ENCODE data around the gene PLAAT4.
A peak's percentile ranks its signal among the peaks of the same experiment; 100 is the strongest.

PLAAT4 gene, protein sequence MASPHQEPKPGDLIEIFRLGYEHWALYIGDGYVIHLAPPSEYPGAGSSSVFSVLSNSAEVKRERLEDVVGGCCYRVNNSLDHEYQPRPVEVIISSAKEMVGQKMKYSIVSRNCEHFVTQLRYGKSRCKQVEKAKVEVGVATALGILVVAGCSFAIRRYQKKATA

DNA sequence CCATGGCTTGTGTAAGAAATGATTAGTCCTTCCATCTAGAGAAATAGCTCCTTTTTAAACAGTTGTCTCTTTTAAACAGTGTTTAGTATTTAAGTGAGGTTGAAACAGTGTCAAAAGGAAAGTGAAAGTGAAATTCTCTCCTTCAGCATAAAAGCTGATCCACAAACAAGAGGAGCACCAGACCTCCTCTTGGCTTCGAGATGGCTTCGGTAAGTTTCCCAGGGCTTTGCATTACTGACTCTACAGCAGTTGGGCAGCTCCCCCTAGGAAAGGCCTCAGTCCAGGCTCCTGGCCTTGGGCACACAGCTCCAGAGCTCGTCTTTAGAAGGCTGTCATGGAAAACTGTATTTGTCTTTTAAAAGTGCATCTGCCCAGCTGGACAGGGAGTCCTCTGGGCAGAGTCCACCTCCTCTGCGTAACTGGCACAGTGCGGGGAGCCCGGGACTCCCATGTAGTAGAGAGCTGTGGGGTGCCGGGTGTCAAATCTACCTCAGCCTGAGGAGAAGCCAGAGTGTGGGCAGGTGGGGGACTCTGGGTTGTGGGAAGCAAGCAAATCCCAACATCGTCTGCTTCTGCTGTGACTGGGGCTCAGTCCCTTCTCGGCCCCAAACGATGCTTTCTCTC, at the start of gene PLAAT4:
TSS of gene PLAAT4 (plus strand) at position 140 of the 624 bp plus-strand sequence. CDS start at position 201, 61 bp downstream.
- Histone ChIP-seq H3K27me3 (ENCODE audit: insufficient read depth, low read depth, severe bottlenecking) (no peaks in the 10 kb centered on the region), H3K4me3 (ENCODE audit: low read depth, low read length) (no peak within 1 kb of the TSS), H3K36me3 (no peaks in the 10 kb centered on the region), H3K9me3 (ENCODE audit: severe bottlenecking) (no peaks in the 10 kb centered on the region), H3K27ac (no peak within 1 kb of the TSS)
- no peak for DNase-seq
- TF ChIP-seq, protein P1, sequence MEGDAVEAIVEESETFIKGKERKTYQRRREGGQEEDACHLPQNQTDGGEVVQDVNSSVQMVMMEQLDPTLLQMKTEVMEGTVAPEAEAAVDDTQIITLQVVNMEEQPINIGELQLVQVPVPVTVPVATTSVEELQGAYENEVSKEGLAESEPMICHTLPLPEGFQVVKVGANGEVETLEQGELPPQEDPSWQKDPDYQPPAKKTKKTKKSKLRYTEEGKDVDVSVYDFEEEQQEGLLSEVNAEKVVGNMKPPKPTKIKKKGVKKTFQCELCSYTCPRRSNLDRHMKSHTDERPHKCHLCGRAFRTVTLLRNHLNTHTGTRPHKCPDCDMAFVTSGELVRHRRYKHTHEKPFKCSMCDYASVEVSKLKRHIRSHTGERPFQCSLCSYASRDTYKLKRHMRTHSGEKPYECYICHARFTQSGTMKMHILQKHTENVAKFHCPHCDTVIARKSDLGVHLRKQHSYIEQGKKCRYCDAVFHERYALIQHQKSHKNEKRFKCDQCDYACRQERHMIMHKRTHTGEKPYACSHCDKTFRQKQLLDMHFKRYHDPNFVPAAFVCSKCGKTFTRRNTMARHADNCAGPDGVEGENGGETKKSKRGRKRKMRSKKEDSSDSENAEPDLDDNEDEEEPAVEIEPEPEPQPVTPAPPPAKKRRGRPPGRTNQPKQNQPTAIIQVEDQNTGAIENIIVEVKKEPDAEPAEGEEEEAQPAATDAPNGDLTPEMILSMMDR (IDR thresholded peaks at IDR 0.05; ENCODE audit: low read depth, low read length): no peak

DNA sequence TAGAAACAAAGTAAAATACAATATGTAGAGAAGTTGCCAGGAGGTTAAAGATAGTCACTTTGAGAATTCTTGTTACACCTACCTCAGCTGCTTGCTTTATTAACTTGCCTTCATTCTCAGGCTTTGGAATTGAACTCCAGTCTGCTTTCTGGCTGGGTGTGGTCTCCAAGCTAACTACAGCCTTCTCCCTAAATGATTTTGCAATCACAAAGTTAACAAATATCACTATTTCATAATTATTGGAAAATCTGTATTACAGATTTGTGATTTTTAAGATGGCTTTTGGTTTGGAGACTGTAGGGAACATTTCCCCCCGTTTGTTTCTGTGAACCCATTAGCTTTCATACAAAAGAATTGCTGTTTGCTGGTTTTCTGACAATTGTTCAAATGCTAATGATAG, 47.8 kb upstream of the PLAAT4 start:
- Histone ChIP-seq H3K36me3 (no peaks in the 10 kb centered on the region), H3K27me3 (ENCODE audit: insufficient read depth, low read depth, severe bottlenecking) (peaks cover 51% of the 10 kb centered on the region), H3K4me3 (ENCODE audit: low read depth, low read length) (no peak overlapping the region), H3K9me3 (ENCODE audit: severe bottlenecking) (peaks cover 13% of the 10 kb centered on the region), H3K27ac (no peak overlapping the region)
- DNase-seq: no peak
- TF ChIP-seq, protein P1 (IDR thresholded peaks at IDR 0.05; ENCODE audit: low read depth, low read length): no peak

DNA sequence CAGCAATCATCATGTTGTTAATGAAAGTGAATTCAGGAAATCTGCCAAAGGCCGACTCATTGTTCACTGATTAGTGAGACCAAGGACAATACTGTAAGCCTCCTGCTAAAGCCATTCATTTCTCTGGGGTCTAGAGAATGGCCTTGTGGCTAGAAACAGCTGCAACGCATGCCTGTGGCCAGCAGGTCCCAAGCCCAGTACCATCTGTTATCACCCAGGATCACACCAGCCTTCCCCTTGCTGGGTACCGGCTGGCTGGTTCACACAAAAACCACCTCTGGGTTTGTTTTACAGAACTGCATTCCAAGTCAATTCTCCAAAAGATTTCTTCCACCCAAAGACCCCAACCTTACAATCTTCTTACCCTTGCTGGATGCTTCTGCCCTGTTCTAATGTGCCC, 46.7 kb upstream of the PLAAT4 start:
- no peak for DNase-seq
- Histone ChIP-seq H3K4me3 (ENCODE audit: low read depth, low read length) (no peak overlapping the region), H3K36me3 (no peaks in the 10 kb centered on the region), H3K9me3 (ENCODE audit: severe bottlenecking) (peaks cover 13% of the 10 kb centered on the region), H3K27ac (no peak overlapping the region), H3K27me3 (ENCODE audit: insufficient read depth, low read depth, severe bottlenecking) (peaks cover 55% of the 10 kb centered on the region)
- TF ChIP-seq, protein P1 (IDR thresholded peaks at IDR 0.05; ENCODE audit: low read depth, low read length): peak; percentile 20; the same call in 1 of the 2 replicates

DNA sequence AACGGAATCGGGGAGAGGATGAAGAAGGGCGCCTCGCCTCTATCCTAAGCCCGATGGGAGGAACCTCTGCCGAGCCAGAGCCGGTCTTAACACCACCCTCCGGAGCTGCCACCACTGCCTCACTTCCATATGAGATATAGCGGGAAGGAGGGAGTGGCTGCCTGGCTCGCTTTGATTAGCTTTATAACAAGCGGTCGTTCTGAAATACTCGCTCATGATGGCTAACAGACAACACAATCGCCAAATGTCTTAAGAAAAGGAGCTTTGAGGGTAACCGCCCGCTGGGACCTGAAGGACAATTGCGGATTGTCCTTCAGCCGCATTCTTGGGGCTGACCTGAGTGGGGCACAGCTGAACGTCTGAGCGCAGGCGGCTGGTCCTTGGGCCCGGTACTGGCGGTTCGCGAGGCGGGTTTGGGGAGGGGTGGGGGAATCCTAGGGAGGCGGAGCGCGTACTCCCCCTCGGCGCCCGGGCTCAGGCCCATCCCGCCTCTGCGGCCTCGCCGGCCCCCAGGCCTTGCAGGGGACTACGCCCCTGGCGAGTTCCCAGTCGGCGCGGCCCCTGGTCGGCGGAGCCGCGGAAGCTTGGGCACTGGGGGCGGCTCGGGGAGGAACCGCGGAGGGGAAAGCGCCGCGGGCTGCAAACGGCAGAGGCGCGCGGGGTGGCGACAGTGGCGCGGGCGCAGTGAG, 45.9 kb upstream of the PLAAT4 start, which contains the start of gene PLAAT5:
TSS of gene PLAAT5 (minus strand) at position 617 of the 689 bp plus-strand sequence. CDS start at position 484, 133 bp downstream.
- H3K9me3 ChIP-seq (ENCODE audit: severe bottlenecking): peaks cover 10% of the 10 kb centered on the region
- TF ChIP-seq, protein P1 (IDR thresholded peaks at IDR 0.05; ENCODE audit: low read depth, low read length): no peak
- peaks cover 58% of the 10 kb centered on the region for H3K27me3 ChIP-seq (ENCODE audit: insufficient read depth, low read depth, severe bottlenecking)
- no peaks in the 10 kb centered on the region for H3K36me3 ChIP-seq
- no peak for DNase-seq
- no peak within 1 kb of the TSS for H3K4me3 ChIP-seq (ENCODE audit: low read depth, low read length)
- no peak within 1 kb of the TSS for H3K27ac ChIP-seq

DNA sequence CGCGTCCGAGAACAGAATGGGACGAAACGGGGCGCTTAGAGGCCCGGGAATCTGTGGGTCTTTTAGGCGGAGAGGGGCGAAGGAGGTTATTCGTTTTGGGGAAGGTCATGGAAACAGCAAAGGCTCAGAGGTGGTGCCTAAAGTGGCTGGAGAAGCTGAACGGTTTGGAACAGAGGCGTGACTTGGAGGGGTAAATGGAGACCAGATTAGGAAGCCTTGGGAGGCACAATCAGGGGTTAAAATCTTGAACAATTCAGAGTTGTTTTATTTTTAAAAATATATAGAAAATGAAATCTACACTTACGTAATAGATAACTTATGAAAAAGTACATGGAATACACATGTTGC, 45.4 kb upstream of the PLAAT4 start:
- TF ChIP-seq, protein P1 (IDR thresholded peaks at IDR 0.05; ENCODE audit: low read depth, low read length): no peak
- Histone ChIP-seq H3K27me3 (ENCODE audit: insufficient read depth, low read depth, severe bottlenecking) (peaks cover 63% of the 10 kb centered on the region), H3K9me3 (ENCODE audit: severe bottlenecking) (peaks cover 6% of the 10 kb centered on the region), H3K36me3 (no peaks in the 10 kb centered on the region), H3K27ac (no peak overlapping the region), H3K4me3 (ENCODE audit: low read depth, low read length) (no peak overlapping the region)
- DNase-seq: no peak

Measured in WERI-Rb-1 (cell line).